Panc1 (cell line): ENCODE data around the gene UBE2J2. TPM values are rescaled to one million over a fixed set of nuclear protein-coding genes. Genes with fewer than 3 reads are reported as not detected.
A peak's percentile ranks its signal among the peaks of the same experiment; 100 is the strongest.

Experiments used
- ATAC-seq: fragments of 200-7000 bp; cut with Tn5 transposase; 2 replicates; pipeline ENCODE4 v1.9.1; 2020; ENCODE audit warnings: mild to moderate bottlenecking, moderate library complexity
- BruUV-seq: library from RNA; stranded (reverse); fragments of 400-500 nt; replicated peaks from 2 replicates; lab custom pipeline; 2021; lab: Mats Ljungman, UMichigan
- CTCF ChIA-PET: fragments of 300-600 bp; sonication (Branson Sonifier 250); formaldehyde crosslinking; loops from one replicate; lab custom pipeline; 2022; ENCODE audit warnings: antibody characterized with exemption; lab: Charles Lee
- POLR2A ChIA-PET: fragments of 300-600 bp; sonication (Branson Sonifier 250); formaldehyde crosslinking; loops from one replicate; lab custom pipeline; 2022; ENCODE audit warnings: antibody characterized with exemption; lab: Charles Lee
- DNase-seq: peaks from one replicate; pipeline ENCODE4 v3.0.0-alpha.2; 2010; ENCODE audit warnings: low read depth, low spot score
- H3K27ac ChIP-seq: 2 replicates; pipeline ENCODE4 v1.5.1; 2011; ENCODE audit warnings: mild to moderate bottlenecking, low read length, inconsistent platforms
- H3K27me3 ChIP-seq: fragments of 200-500 bp; sonication (Bioruptor generic); 2 replicates; pipeline ENCODE4 v1.6.0; 2014; ENCODE audit warnings: low read length, inconsistent platforms; ENCODE audit not compliant: control insufficient read depth, insufficient read depth
- H3K36me3 ChIP-seq: fragments of 200-500 bp; sonication (Bioruptor generic); 2 replicates; pipeline ENCODE4 v1.5.1; 2014; ENCODE audit warnings: inconsistent platforms, mild to moderate bottlenecking, low read length, moderate library complexity; ENCODE audit not compliant: control insufficient read depth, insufficient read depth
- H3K4me1 ChIP-seq: 2 replicates; pipeline ENCODE4 v1.5.1; 2011; ENCODE audit warnings: inconsistent platforms, mild to moderate bottlenecking, low read length, moderate library complexity; ENCODE audit not compliant: control insufficient read depth, insufficient read depth
- H3K4me3 ChIP-seq, 2 experiments: 2 replicates each; pipeline ENCODE4 v1.5.1; 2011 to 2012; ENCODE audit warnings: low read depth in 2 of 2, low read length in 2 of 2, mild to moderate bottlenecking in 2 of 2, inconsistent platforms in 1 of 2, moderate library complexity in 1 of 2
- H3K9me3 ChIP-seq: fragments of 200-500 bp; sonication (Bioruptor generic); 2 replicates; pipeline ENCODE4 v1.5.1; 2014; ENCODE audit warnings: low read depth, mild to moderate bottlenecking, inconsistent platforms, low read length, moderate library complexity; ENCODE audit not compliant: control insufficient read depth, insufficient read depth
- POLR2AphosphoS5 ChIP-seq: IDR thresholded peaks from 2 replicates; pipeline ENCODE4 v1.6.1; 2012; ENCODE audit warnings: mild to moderate bottlenecking, low read depth, low read length, moderate library complexity
- SIN3A ChIP-seq: IDR thresholded peaks from 2 replicates; pipeline ENCODE4 v1.6.1; 2012; ENCODE audit warnings: low read depth, mild to moderate bottlenecking, low read length, moderate library complexity, borderline replicate concordance; ENCODE audit not compliant: insufficient read depth
- TCF7L2 ChIP-seq: IDR thresholded peaks from 2 replicates; pipeline ENCODE4 v1.6.1; 2011; ENCODE audit warnings: mild to moderate bottlenecking, low read depth, low read length, inconsistent platforms
- in situ Hi-C: cut with HindIII; loops from 2 replicates; pipeline ENCODE4 v1.10.0; 2016; ENCODE audit warnings: low sequenced_read_pairs, low pct_unique_long_range_greater_than_20kb
- intact Hi-C: fragments of 100-400 bp; cut with micrococcal nuclease; formaldehyde crosslinking; loops from one replicate; pipeline ENCODE4 v1.10.0; 2022; ENCODE audit not compliant: unreplicated experiment
- total RNA-seq: library from RNA; stranded (reverse); gene quantifications from one replicate; pipeline ENCODE4 v1.2.1, GENCODE V29; 2021; ENCODE audit not compliant: unreplicated experiment
- TF ChIP-seq, protein P1 (sequence below), 2 experiments: IDR thresholded peaks; 2 replicates each; pipeline ENCODE4 v1.6.1; 2011 to 2012; ENCODE audit warnings: low read depth in 2 of 2, control low read depth in 1 of 2, low read length in 1 of 2, mild to moderate bottlenecking in 1 of 2, moderate library complexity in 1 of 2; ENCODE audit not compliant: insufficient read depth in 1 of 2
- TF ChIP-seq, protein P2 (sequence below): fragments of 450-650 bp; IDR thresholded peaks from 2 replicates; pipeline ENCODE4 v1.5.1; 2017; ENCODE audit warnings: mild to moderate bottlenecking

Gene UBE2J2
- total RNA-seq, 1 experiment from 2014 or later, result 101 TPM

DNA sequence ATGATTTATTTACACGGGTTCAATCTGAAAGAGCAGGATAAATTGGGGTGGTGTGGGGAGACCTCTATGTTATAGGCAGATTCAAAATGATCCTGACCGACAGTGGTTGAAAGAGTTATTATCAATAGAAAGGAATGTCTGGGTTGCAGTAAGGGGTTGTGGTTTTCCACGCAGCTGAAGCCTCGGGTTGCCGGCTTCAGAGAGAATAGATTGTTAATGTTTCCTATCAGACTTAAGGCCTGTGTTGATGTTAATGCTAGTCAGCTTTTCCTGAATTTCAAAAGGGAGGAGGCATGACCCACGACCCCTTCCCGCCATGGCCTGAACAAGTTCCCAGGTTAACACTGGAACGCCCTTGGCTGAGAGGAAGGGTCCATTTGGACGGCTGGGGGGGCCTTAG is 2.2 kb upstream of the UBE2J2 start:
- POLR2A ChIA-PET, result no interaction called here
- no peak overlapping the region for H3K27ac ChIP-seq
- H3K27me3 ChIP-seq, result no peaks in the 10 kb centered on the region
- no peak for TF ChIP-seq TCF7L2
- TF ChIP-seq, protein P1, sequence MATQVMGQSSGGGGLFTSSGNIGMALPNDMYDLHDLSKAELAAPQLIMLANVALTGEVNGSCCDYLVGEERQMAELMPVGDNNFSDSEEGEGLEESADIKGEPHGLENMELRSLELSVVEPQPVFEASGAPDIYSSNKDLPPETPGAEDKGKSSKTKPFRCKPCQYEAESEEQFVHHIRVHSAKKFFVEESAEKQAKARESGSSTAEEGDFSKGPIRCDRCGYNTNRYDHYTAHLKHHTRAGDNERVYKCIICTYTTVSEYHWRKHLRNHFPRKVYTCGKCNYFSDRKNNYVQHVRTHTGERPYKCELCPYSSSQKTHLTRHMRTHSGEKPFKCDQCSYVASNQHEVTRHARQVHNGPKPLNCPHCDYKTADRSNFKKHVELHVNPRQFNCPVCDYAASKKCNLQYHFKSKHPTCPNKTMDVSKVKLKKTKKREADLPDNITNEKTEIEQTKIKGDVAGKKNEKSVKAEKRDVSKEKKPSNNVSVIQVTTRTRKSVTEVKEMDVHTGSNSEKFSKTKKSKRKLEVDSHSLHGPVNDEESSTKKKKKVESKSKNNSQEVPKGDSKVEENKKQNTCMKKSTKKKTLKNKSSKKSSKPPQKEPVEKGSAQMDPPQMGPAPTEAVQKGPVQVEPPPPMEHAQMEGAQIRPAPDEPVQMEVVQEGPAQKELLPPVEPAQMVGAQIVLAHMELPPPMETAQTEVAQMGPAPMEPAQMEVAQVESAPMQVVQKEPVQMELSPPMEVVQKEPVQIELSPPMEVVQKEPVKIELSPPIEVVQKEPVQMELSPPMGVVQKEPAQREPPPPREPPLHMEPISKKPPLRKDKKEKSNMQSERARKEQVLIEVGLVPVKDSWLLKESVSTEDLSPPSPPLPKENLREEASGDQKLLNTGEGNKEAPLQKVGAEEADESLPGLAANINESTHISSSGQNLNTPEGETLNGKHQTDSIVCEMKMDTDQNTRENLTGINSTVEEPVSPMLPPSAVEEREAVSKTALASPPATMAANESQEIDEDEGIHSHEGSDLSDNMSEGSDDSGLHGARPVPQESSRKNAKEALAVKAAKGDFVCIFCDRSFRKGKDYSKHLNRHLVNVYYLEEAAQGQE (IDR thresholded peaks at IDR 0.05; ENCODE audit: insufficient read depth in 1 of 2, low read depth in 2 of 2, low read length in 1 of 2), result no peak
- TF ChIP-seq, protein P2, sequence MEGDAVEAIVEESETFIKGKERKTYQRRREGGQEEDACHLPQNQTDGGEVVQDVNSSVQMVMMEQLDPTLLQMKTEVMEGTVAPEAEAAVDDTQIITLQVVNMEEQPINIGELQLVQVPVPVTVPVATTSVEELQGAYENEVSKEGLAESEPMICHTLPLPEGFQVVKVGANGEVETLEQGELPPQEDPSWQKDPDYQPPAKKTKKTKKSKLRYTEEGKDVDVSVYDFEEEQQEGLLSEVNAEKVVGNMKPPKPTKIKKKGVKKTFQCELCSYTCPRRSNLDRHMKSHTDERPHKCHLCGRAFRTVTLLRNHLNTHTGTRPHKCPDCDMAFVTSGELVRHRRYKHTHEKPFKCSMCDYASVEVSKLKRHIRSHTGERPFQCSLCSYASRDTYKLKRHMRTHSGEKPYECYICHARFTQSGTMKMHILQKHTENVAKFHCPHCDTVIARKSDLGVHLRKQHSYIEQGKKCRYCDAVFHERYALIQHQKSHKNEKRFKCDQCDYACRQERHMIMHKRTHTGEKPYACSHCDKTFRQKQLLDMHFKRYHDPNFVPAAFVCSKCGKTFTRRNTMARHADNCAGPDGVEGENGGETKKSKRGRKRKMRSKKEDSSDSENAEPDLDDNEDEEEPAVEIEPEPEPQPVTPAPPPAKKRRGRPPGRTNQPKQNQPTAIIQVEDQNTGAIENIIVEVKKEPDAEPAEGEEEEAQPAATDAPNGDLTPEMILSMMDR, result no peak
- TF ChIP-seq SIN3A, result no peak
- TF ChIP-seq POLR2AphosphoS5, result no peak
- ATAC-seq (no peak), DNase-seq (no peak)
- intact Hi-C loops (no loop called here), in situ Hi-C loops (no loop called here)
- H3K4me3 ChIP-seq, result no peak overlapping the region
- TSS peak; percentile 84 for BruUV-seq
- H3K9me3 ChIP-seq, result no peaks in the 10 kb centered on the region
- peaks cover 20% of the 10 kb centered on the region for H3K4me1 ChIP-seq
- no peaks in the 10 kb centered on the region; the same call in 1 of the 2 replicates for H3K36me3 ChIP-seq
- CTCF ChIA-PET, result no interaction called here

DNA sequence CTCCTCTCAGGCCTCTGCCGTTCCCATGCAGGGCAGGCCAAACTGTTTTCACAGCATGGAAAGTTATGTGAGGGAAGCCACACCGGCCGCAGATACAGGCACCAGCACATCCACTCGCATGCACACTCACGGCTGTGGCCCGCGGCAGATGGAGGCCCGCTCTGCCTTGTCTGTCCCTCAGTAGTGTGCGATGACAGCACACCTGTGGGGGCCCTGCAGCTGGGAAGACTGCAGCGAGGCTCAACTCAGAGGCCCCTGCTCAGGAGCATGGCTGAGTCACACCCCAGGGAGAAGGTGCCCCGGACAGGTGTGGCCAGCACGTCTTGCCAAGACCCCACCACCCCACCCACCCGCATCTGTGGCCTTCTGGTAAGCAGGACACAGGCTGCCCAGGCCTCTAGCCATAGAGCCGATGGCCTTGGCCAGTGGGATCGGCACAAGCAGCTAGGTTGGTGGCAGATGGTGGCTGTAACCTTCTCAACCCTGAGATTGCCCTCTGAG is 1.3 kb upstream of the UBE2J2 start:
- H3K4me1 ChIP-seq, result peaks cover 21% of the 10 kb centered on the region
- intact Hi-C loops, result no loop called here
- CTCF ChIA-PET, result no interaction called here
- POLR2A ChIA-PET, result interaction anchor here (0.7 kb wide), 1 partner anchor 129 kb away, joined by 7 read pairs; no protein-coding TSS in a partner anchor
- peak overlapping the region; percentile 68 to 97; a peak in 3 of 4 replicates for H3K4me3 ChIP-seq
- DNase-seq (no peak), ATAC-seq (no peak)
- H3K27me3 ChIP-seq, result no peaks in the 10 kb centered on the region
- BruUV-seq, result no TSS peak
- H3K27ac ChIP-seq, result peak overlapping the region; percentile 88
- H3K9me3 ChIP-seq, result no peaks in the 10 kb centered on the region
- in situ Hi-C loops, result no loop called here
- TF ChIP-seq SIN3A (no peak), TCF7L2 (no peak), POLR2AphosphoS5 (no peak)
- TF ChIP-seq, protein P1 (IDR thresholded peaks at IDR 0.05; ENCODE audit: insufficient read depth in 1 of 2, low read depth in 2 of 2, low read length in 1 of 2), result no peak
- TF ChIP-seq, protein P2, result no peak
- H3K36me3 ChIP-seq, result no peaks in the 10 kb centered on the region; the same call in 1 of the 2 replicates
